Stimulated activated CD4-positive, alpha-beta T cell treated with anti-CD3 and anti-CD28 coated beads, Interleukin-15, amount 100 ng/mL, for 48 hours (primary cell): ENCODE measurements around the gene SDCBP2.

Experiments used
- DNase-seq, 2 donors: peaks; one replicate each; pipeline ENCODE4 v3.0.0-alpha.2; 2020; ENCODE audit warnings: low read depth in 2 of 2

SDCBP2 gene

DNA sequence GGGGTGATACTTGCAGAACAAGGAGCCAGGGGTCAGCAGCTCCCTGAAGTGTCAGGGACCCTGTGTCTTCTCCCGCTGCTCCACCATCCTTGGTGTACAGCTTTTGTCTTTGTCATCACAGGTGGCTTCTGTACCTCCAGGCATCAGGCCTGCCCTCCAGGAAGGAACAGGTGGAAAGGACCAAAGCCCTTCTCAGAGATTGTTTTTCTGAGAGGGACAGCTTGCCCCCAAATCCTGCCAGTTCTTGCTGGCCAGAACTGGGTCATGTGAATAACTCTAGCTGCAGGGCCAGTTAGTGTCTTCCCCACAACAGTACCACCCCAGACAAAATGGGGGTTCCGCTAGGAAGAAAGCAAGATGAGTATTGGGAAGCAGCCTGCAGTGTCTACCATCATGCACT, 31.5 kb downstream of the SDCBP2 start:
- DNase-seq = no peak

DNA sequence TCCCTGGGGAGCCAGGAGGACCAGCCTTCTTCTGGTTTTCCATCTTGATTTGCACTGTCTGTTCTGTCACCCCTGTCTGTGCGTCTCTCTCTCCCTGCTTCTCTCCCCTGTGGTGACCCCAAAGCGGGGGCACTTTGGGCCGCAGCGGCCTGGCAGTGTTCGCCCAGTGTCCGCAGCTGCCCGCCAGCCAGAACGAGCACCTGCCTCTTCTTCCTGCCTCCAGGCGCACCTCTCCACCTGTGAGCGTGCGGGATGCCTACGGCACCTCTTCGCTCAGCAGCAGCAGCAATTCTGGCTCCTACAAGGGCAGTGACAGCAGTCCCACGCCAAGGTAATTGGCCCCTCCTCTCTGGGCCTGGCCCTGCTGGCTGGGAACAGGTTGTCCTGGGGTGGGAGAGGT, 32.0 kb downstream of the SDCBP2 start:
- no peak for DNase-seq

DNA sequence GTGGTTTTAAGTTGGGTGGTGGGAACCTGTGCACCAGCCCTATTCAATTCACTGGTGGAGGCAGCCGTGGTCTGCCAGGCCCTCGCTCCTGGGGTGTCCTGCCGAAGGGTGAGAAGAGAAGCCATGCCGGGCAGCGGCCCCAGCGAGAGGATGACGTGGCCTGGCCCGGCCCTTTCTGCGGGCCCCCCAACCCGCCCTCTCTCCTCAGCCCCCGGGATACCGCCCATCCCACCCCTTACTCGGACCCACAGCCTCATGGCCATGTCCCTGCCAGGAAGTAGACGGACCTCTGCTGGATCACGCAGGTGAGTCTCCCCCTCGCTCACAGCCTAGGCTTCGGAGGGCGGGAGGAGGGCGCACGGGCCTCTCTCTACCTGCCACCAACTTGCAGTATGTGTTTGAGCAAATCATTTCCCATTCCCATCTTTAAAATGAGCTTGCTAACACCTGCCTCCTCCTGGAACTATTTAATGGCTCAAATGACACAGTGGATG, 32.8 kb downstream of the SDCBP2 start:
- DNase-seq = no peak

DNA sequence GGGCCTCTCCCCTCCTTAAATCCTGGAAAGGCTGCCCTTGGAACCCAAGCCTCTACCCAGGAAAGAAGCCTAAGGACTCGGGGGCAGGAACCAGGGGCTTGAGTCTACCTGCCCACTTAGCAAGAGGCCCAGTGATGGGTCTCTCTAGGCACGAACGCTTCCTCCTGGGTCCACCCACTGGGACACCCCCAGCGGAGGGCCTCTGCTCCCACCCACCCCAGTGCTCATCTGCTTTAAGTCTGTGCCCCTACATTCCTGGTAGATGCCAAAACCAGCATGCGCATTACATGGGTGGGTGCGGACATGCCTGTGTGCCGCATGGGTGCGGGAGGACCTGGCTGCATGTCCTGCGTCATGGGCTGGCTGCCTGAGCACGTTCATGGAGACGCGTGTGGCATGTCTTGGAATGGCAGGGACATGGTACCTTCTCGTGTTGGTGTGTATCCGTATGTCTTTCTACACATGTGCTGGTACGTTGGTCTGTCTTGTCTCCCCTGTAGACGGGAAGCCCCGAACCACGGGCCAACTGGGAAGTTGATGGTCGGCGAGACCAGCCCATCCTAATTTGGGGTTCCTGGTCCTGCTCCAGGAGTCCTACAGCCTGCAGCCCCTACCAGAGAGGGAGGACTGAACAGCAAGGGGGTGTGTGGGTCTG, 33.5 kb downstream of the SDCBP2 start:
- DNase-seq = no peak

DNA sequence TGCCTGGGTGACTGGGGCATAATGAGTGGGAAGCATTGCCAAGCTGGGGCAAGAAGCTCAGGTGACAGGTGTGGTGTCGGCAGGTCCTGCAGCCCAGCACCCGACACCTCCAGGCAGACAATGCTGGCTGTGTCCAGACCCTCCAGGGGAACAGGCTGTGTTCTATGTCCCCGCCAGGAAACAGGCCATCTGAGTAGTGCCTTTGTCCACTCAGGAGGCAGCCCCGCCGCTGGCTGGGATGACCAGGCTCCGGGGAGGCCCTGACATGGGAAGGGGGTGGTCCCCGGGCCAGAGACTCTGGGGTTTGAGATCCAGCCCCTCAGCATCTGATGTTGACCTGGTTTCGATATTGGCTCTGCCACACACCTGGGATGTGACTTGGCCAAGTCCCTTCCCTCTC, 34.4 kb downstream of the SDCBP2 start:
- no peak for DNase-seq

DNA sequence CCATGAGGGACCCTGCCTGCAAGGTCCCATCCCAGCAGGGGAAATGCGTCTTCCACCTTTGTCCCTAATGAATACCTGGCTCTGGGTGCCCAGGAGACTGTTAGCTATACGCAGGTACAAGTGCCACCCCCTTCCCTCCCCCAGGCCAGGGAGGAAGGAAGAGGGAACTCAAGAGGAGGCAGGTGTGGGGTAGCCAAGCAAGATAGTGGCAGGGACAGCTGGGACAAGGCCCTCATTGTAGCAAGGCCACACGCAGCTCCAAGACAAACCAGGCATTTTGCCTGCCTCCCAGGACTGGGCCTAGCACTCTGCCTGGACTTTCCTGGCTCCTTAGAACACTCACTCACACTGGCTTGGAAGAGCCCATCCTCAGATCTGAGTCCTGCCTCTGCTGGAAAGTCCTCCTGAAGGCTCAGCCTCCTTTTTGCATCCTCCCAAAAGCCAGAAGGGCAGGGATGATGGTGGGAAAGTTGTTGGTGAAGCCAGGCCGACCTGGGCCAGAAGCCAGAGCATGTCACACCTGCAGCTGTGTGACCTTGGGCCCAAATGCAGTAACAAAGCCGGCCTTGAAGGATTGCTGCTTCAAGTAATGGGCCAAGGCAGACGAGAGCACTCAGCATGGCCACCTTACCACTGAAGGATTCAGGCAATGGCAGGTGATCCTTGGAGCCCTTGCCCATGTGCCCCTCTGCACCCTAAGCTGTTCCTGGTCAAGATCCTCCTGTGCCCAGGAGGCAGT, 35.1 kb downstream of the SDCBP2 start:
- no peak for DNase-seq

DNA sequence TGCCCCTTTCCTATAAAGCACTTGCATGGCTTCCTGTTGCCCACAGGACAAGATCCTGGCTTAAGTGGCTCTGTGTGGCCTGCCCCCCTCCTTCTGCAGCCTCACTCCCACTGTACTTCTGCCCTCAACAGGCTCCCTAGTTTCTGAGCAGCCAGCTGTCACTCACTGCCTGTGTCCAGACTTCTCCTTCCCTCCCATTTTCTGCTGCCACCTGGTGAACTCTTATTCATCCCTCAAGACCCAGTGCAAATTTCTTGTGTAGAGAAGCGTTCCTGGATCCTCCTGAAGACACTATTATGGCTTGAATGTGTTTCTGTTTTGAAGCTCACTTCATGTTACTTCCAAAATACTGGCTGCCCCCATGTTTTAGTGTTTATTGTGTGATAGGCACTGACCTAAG, 36.3 kb downstream of the SDCBP2 start:
- no peak for DNase-seq

DNA sequence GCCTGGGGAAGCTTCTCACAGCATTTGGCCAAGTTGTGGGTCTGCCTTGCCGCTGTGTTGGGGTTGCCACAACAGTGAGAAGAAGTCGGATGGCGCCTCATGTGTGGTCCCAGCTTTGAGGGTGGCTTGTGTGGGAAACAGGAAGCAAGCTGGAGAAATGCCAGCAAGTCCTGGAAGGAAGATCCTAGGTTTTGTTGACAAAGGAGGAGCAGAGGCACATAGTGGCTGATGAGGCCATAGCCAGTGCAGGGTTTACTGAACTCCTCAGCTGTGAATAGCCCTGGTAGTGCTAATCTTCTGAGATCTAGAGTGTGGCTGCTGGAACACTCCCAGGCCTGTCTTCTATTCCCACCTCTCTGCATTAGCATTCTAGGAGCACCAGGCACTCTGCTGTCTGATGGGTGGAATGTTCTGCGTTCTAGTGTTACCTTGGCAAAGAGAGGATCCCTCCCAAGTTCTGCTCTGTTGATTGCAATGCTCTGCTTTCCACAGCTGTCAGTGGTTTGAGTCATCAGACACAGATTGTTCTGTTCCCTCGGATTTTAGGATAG, 37.7 kb downstream of the SDCBP2 start:
- no peak for DNase-seq

DNA sequence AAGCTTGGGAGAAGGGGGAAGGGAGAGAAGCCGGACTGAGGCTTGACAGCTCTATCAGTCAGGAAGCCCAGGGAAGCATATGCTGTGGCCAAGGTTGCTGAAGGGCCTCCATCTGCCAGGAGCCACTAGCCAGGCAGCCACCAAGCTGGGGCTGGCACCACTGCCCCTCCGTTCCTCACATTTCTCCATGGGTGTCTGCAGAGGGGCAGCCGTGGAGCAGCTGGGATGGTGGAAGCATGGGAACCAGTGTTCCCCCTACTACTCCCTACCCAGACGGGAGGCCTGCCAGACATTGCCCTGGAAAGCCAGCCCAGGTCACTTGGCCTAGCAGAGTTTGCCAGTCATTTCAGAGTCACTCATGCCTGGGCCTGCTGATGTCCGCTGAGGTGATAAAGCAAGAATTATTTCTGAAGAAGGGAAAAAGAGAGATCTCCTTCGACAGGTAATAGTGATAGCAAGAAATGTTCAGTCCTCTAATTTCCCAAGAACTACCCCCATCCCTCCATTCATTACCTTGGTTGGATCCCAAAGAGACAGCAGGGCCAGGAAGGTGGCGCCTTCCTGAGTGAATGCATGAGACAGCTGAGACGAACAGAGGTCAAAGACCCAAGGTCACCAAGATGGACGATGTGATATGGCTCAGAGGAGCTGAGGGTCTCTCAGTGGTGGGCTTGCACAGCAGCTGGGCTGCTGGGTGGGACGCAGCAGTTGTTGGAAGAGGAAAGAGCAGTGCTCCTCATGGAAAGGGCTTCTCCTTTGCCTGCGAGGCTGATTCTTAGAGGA, 41.0 kb downstream of the SDCBP2 start:
- DNase-seq = no peak

DNA sequence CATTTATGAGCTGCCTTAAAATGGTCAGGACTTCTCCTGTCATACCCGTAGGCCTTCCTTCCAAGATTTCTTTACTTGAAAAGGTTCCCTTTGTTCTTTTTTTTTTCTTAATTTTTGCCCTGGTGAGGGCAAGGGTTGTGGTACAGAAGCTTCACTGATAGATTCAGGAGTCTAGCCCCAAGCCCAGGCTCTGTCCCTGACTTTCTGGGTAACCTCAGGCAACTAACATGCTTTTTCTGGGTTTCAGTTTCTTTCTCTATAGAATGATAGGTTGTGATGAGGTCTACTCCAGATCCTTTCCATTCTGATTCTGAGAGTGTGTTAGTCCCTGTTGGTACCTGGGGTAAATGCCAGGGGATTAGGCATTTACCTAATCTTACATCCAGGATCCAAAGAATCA, 41.6 kb downstream of the SDCBP2 start:
- no peak for DNase-seq

DNA sequence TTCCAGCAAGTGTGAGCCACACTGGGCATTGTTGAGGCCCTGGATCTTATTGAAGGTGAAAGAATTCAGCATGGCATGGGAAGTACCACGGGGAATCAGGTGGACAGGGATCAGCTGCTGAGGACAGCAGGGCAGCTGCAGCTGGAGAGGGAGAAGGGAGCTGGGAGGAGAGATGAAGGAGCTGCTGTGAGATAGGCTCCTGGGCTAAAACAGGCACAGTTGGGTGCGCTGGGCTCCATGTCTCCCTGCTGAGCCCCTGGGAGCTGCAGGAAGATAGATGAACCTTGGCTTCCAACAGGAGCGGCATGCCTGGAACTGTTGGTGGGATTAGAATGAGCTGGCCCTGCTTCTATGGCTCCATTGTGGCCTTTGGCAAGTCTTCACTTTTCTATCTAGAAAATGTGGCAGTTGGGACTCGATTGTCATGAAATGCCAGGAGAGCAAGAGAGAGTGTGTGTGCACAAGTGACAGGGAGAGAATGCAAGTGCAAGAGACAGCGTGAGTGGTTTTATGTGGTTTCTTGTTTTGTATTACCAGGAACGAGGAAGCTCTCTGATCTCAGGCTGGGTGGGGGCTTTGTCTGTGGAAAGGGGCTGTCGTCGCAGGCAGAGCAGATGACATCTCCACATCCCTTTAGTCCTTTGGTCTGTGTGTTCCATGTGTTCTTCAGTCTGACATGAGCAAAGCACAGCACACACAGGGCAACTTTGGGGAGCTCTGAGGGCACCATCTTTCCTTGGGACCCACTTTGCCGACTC, 42.5 kb downstream of the SDCBP2 start:
- no peak for DNase-seq

DNA sequence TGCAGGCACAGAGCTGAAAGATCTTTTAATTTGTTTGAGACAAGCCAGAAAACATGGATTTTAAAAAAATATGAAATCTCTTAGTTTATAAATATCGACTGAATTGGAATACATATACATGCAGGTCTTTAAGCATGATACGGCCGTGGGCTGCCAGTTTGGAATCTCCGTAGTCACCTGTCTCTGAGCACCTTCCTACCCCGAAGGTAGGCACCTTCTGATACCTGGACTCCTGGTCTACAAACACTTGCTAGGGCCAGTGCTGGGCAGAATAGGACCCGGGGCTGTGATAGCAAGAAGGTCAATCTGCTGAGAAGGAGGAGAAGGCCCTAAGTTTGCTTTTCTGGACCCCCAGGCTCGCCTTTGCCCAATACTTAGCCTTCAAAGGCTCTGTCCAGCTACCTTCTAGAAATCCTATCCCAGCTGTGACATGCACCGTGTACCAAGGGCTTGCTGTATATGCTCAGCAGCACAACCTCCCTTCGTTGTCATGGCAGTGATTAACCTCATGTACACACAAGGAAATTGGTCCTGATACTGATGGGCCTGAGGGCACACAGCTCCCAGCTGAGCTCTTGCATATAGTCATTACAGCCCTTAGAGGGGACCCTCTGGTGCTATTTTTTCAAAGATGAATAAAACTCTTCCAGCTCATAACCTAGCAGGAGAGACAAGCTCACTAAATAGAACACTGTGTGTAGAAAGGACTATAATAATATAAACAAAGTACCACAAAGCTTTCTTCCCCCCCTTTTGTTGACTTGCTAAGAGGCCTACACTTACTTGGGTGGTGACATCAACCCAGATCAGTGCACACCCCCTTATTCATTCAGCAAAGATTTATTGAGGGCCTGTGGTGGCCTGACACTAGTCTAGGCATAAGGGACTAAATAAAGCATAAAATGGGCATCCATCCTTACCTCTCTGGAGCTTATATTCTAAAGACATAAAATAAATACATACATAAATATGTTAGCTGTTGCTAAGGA, 45.1 kb downstream of the SDCBP2 start:
- no peak for DNase-seq

DNA sequence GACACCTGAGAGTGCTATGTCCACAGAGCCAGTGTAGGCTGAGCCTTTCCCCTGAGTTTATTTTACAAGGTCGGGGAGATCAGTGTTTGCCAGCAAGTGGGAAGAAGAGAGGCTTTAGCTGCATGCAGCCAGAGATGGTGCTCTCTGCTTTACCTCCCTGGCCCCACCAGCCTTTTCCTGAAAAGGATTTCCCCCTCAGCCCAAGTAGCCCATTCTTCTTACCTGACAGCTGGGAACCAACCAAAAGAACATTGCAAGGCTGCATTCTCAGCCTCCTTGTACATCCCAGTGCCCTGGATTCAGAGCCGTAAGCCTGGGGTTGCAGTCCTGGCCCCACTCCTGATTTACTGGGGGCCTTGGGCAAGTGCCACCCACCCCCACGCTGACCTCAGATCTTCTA, 46.0 kb downstream of the SDCBP2 start:
- DNase-seq = no peak

DNA sequence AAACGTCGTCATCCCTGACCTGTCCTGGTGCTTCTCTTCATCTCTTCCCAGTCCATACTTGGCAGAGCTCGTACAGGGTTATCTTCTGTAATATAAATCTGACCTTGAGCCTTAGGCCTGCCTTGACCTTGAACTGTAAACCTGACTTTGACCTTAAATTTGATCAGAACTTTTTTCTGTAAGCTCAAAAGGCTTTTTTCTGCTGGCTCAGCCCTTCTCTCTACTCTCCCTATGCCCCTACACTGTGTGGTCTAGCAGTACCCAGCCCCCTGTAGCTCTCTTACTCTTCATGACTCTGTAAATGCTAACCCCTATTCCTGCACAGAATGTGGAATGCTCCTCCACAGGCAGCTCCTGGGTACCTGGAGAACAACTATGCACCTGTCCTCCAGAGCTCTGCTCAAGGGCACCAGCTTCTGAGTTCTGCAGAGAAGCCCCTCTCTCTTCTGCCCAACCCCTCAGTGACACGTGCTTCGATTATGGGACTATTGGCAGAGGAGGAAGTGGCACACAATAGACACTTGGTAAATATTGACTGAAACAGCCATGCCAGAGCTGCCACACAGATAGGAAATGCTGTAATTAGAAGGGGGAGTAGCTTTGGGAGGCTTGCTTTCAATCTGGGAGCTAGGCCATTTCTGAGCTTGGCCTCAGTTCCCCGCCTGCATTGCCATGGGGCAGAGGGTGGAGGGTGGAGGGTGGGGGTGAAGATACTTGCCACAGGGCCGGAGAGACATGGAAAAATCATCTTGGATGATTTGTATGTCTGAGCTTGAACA, 47.5 kb downstream of the SDCBP2 start:
- DNase-seq = no peak

DNA sequence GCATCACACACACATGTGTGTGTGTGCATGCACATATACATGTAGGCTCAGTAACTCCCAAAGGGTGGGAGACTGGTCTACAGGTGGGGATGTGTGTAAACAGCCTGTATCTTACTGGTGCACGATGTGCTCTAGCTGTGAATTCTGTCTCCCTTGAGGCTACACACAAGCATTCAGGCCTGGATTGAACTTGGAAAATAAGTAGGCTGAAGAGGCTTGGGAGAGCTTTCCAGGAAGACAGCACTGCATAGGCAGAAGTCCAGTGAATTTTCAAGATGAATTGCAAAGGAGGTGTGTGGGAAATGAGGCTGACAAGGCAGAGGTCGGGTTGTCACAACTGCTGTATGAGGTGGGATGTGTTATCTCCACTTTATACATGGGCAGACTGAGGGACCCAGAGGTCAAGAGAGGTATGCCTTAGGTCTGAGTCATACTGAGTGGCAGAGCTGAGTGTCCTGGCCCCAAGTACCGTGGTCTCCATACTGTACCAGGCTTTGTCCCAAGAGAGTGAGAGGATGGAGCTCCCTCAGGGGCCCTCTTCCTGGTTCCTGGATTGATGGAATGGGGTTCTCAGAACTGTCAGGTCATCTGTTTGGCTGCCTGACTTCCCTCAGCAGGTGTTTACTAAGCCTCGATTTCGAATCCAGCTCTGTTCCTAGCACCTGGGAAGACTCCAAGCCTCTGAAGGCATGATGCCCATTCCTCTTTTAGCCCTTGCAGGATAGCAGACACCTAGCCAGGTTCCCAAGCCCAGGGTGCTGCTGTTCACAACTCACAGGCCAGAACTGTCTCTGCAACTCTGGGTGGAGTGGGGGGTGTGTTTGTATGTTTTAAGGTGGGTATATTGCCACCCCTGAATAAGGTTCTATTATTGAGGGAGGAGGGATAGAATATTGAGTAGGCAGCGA, 48.5 kb downstream of the SDCBP2 start:
- DNase-seq = no peak

DNA sequence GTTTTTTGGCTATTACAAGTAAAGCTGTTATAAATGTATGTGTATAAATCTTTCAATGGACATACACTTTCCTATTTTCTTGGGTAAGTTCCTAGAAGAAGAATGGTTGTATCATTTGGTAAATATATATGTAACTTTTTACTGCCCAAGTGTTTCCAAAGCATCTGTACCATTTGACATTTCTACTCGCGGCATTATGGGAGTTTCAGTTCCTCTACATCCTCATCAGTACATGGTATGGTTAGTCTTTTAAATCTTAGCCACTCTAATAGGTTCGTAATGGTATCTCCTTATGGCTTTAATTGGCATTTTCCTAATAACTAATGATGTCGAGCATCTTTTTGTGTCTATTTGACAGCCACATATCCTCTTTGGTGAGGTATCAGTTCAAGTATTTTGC, 49.9 kb downstream of the SDCBP2 start:
- DNase-seq = no peak

DNA sequence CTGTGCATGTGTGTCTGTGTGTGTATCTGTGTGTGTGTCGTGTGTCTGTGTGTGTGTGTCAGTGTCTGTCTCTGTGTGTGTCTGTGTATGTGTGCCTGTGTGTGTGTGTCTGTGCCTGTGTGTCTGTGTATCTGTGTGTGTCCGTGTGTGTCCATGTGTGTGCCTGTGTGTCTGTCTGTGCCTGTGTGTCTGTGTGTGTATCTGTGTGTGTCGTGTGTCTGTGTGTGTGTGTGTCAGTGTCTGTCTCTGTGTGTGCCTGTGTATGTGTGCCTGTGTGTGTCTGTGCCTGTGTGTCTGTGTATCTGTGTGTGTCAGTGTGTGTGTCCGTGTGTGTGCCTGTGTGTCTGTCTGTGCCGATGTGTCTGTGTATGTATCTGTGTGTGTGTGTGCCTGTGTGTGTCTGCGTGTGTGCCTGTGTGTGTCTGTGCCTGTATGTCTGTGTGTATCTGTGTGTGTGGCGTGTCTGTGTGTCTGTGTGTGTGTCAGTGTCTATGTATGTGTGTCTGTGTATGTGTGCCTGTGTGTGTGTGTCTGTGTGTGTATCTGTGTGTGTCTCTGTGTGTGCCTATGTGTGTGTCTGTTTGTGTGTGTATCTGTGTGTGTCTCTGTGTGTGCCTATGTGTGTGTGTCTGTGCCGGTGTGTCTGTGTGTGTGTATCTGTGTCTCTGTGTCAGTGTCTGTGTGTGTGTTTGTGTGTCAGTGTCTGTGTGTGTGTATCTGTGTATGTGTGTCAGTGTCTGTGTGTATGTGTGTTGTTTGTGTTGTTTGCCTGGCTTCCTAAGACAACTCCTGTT, 51.2 kb downstream of the SDCBP2 start:
- no peak for DNase-seq

DNA sequence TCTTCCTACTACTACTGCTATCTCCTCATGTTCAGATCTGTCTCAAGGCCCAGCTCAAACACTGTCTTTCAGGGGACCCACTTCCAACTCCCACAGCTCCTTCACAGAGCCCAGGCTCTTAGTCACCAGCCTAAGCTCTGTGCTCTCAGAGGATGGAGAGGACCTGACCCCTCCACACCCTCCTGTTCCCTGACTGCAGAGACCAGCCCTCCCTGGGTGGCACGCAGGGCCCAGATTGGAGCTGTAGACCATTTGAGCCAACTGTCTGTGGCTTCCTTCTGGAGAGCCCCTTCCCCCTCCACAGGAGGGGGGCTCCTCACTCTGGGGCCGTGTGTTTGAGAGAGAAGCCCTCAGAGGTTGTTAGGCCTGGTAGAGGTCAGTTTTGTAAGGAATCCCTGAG, 53.0 kb downstream of the SDCBP2 start:
- DNase-seq = no peak
